IPS-NIHi7 (cell line): ENCODE results near the gene NAMPT.
"Not testable (repeated sequence)": the region's sequence is repeated elsewhere in the genome, so short reads cannot be mapped to it uniquely, and the experiment has no call there.

Experiments used
- DNase-seq: peaks from one replicate; pipeline ENCODE4 v3.0.0; 2012; ENCODE audit warnings: mixed read lengths; ENCODE audit errors: extremely low spot score

The NAMPT gene

GRCh38 chr7:106304568-106304967 is 19.8 kb upstream of the NAMPT start:
- DNase-seq = no peak

GRCh38 chr7:106298631-106299030 is 13.8 kb upstream of the NAMPT start:
- not testable (repeated sequence) for DNase-seq

GRCh38 chr7:106298155-106298554 is 13.4 kb upstream of the NAMPT start:
- not testable (repeated sequence) for DNase-seq

- DNase-seq = no peak
Observed at GRCh38 chr7:106294334-106294733, 9.6 kb upstream of the NAMPT start.

- DNase-seq = no peak
Observed at GRCh38 chr7:106291247-106291646, 6.5 kb upstream of the NAMPT start.

GRCh38 chr7:106290319-106290718 is 5.5 kb upstream of the NAMPT start:
- no peak for DNase-seq

GRCh38 chr7:106289848-106290247 is 5.1 kb upstream of the NAMPT start:
- DNase-seq = no peak

- DNase-seq = no peak
Observed at GRCh38 chr7:106288263-106288662, 3.5 kb upstream of the NAMPT start.

- no peak for DNase-seq
Observed at GRCh38 chr7:106287786-106288185, 3.0 kb upstream of the NAMPT start.

GRCh38 chr7:106285855-106286492 is 1.2 kb upstream of the NAMPT start:
- DNase-seq = no peak

GRCh38 chr7:106285051-106285854 is 470 bp upstream of the NAMPT start:
- peak; percentile 92 for DNase-seq

GRCh38 chr7:106283831-106284713 is 711 bp downstream of the NAMPT start:
- peak; percentile 48 for DNase-seq

GRCh38 chr7:106283501-106283830 is 1.3 kb downstream of the NAMPT start:
- DNase-seq = no peak

- no peak for DNase-seq
Observed at GRCh38 chr7:106282852-106283251, 1.9 kb downstream of the NAMPT start.

- DNase-seq = no peak
Observed at GRCh38 chr7:106282390-106282789, 2.4 kb downstream of the NAMPT start.

- DNase-seq = no peak
Observed at GRCh38 chr7:106281585-106282318, 3.0 kb downstream of the NAMPT start.

GRCh38 chr7:106281127-106281526 is 3.7 kb downstream of the NAMPT start:
- DNase-seq = no peak

GRCh38 chr7:106279425-106280197 is 5.2 kb downstream of the NAMPT start:
- no peak for DNase-seq

GRCh38 chr7:106278695-106279094 is 6.1 kb downstream of the NAMPT start:
- DNase-seq = no peak

- DNase-seq = no peak
Observed at GRCh38 chr7:106277976-106278375, 6.8 kb downstream of the NAMPT start.

GRCh38 chr7:106276513-106276912 is 8.3 kb downstream of the NAMPT start:
- DNase-seq = no peak
